PC-3 (cell line): ENCODE measurements around the gene RPLP2. TPM values are rescaled to one million over a fixed set of nuclear protein-coding genes. Genes with fewer than 3 reads are reported as not detected.

Experiments used
- ATAC-seq: fragments of 200-7000 bp; cut with Tn5 transposase; 2 replicates; pipeline ENCODE4 v1.9.1; 2020; ENCODE audit warnings: mild to moderate bottlenecking, moderate library complexity
- BruUV-seq: library from RNA; stranded (reverse); fragments of 400-500 nt; replicated peaks from 2 replicates; lab custom pipeline; 2021; lab: Mats Ljungman, UMichigan
- CTCF ChIA-PET: fragments of 300-600 bp; sonication (Branson Sonifier 250); formaldehyde crosslinking; loops from one replicate; lab custom pipeline; 2022; ENCODE audit warnings: antibody characterized with exemption; lab: Charles Lee
- POLR2A ChIA-PET: fragments of 300-600 bp; sonication (Branson Sonifier 250); formaldehyde crosslinking; loops from one replicate; lab custom pipeline; 2022; ENCODE audit warnings: antibody characterized with exemption; ENCODE audit not compliant: unreplicated experiment; lab: Charles Lee
- DNase-seq: peaks from one replicate; pipeline ENCODE4 v3.0.0-alpha.2; 2015
- H2AFZ ChIP-seq: fragments of 300-600 bp; sonication (generic); 2 replicates; pipeline ENCODE4 v1.6.0; 2016; ENCODE audit warnings: antibody characterized with exemption, low read length
- H3F3A ChIP-seq: fragments of 300-600 bp; sonication (generic); one replicate; pipeline ENCODE4 v1.6.0; 2017; ENCODE audit warnings: antibody characterized with exemption, low read length, control low read depth, mild to moderate bottlenecking; ENCODE audit not compliant: unreplicated experiment
- H3K27ac ChIP-seq: fragments of 300-600 bp; sonication (generic); 2 replicates; pipeline ENCODE4 v1.5.1; 2016; ENCODE audit warnings: mild to moderate bottlenecking, low read length
- H3K27me3 ChIP-seq: fragments of 300-600 bp; sonication (generic); 2 replicates; pipeline ENCODE4 v1.6.1; 2016; ENCODE audit warnings: low read length, mixed read lengths
- H3K36me3 ChIP-seq: fragments of 300-600 bp; sonication (generic); 2 replicates; pipeline ENCODE4 v1.6.1; 2016; ENCODE audit warnings: low read depth, mixed run types, low read length, mixed read lengths
- H3K4me1 ChIP-seq: fragments of 300-600 bp; sonication (generic); 2 replicates; pipeline ENCODE4 v1.5.1; 2016; ENCODE audit warnings: low read length; ENCODE audit not compliant: insufficient read depth
- H3K4me2 ChIP-seq: fragments of 300-600 bp; sonication (generic); 2 replicates; pipeline ENCODE4 v1.6.0; 2016; ENCODE audit warnings: low read length
- H3K4me3 ChIP-seq: fragments of 300-600 bp; sonication (generic); 2 replicates; pipeline ENCODE4 v1.5.1; 2016; ENCODE audit warnings: mild to moderate bottlenecking, low read length, mixed read lengths
- H3K79me2 ChIP-seq: fragments of 300-600 bp; sonication (generic); 2 replicates; pipeline ENCODE4 v1.6.1; 2017; ENCODE audit warnings: low read length, mixed read lengths
- H3K9ac ChIP-seq: fragments of 300-600 bp; sonication (generic); 2 replicates; pipeline ENCODE4 v1.6.0; 2016; ENCODE audit warnings: mild to moderate bottlenecking, low read length
- H3K9me2 ChIP-seq: fragments of 300-600 bp; sonication (generic); replicated peaks from 2 replicates; pipeline ENCODE4 v1.6.1; 2016; ENCODE audit warnings: mixed run types, low read length, mixed read lengths
- H3K9me3 ChIP-seq: fragments of 300-600 bp; sonication (generic); 2 replicates; pipeline ENCODE4 v1.6.1; 2016; ENCODE audit warnings: low read length, mixed read lengths
- H4K20me1 ChIP-seq: fragments of 300-600 bp; sonication (generic); 2 replicates; pipeline ENCODE4 v1.6.1; 2016; ENCODE audit warnings: low read length, mixed read lengths
- EZH2 ChIP-seq: fragments of 300-600 bp; sonication (generic); IDR thresholded peaks from one replicate; pipeline ENCODE4 v1.6.1; 2017; ENCODE audit warnings: antibody characterized with exemption, mild to moderate bottlenecking, low read length; ENCODE audit not compliant: unreplicated experiment
- EZH2phosphoT487 ChIP-seq: fragments of 300-600 bp; sonication (generic); IDR thresholded peaks from 2 replicates; pipeline ENCODE4 v1.6.1; 2018; ENCODE audit warnings: mild to moderate bottlenecking, antibody characterized with exemption, low read length, borderline replicate concordance
- intact Hi-C: fragments of 100-400 bp; cut with micrococcal nuclease; formaldehyde crosslinking; loops from 2 replicates; pipeline ENCODE4 v1.9.0; 2023
- total RNA-seq: library from RNA; depleted of rRNA; stranded (reverse); fragments of >200 nt; gene quantifications from 2 replicates; pipeline ENCODE4 v1.2.3, GENCODE V29; 2014
- TF ChIP-seq, protein P1 (sequence below): fragments of 300-600 bp; sonication (generic); conservative IDR thresholded peaks from 2 replicates; pipeline ENCODE4 v1.5.1; 2017; ENCODE audit warnings: antibody characterized with exemption, low read depth, mild to moderate bottlenecking, low read length

RPLP2 gene
- total RNA-seq, 1 experiment from 2014 or later, result 897 TPM

DNA sequence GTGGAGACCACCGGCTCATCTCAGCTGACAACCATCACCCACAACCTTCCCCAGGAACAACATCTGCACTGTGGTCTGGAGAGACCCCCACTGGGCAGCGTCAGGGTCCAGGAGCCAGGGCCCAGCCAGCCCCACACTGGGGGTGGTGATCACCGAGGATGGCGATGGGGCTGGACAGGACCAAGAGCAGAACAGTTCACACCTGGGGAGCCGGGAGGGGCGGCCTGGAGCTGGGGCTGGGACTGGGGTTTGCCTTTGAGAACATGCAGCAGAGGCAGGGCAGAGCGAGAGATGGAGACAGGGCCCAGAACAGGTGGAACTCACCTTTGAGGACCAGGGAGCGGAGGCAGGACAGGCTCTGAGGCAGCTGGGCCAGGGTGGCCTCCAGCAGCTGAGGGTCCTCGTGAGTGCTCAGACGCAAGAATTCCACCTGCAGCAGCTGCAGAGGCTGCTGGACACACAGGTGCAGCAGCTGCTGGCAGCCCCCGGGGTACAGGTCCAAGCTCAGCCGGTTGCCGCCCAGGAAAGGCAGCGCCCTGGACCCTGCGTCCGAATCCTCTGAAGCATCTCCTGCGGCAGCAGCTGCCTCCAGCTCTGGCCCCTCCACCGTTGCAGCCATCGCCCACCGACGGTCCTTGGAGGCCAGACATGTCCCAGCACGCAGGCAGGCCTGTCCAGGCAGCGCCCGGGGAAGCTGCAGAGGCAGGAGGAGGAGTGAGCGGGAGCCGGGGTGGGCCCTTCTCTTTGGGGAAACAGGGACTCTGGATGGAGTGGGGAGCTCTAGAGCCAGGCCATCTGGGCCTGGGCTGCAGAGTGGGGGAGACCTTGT is 5.8 kb upstream of the RPLP2 start:
- intact Hi-C loops, result no loop called here
- Histone ChIP-seq H3K9ac (no peak overlapping the region), H3K9me3 (no peaks in the 10 kb centered on the region), H3F3A (no peaks in the 10 kb centered on the region), H3K9me2 (no peaks in the 10 kb centered on the region), H3K27ac (no peak overlapping the region), H3K4me3 (peak overlapping the region; percentile 70), H3K4me1 (peaks cover 15% of the 10 kb centered on the region), H3K36me3 (no peaks in the 10 kb centered on the region), H3K79me2 (peaks cover 16% of the 10 kb centered on the region), H4K20me1 (no peaks in the 10 kb centered on the region), H2AFZ (no peak overlapping the region), H3K4me2 (peak overlapping the region; percentile 98), H3K27me3 (no peaks in the 10 kb centered on the region)
- DNase-seq, result no peak
- ATAC-seq, result no peak
- POLR2A ChIA-PET, result no interaction called here
- TF ChIP-seq, protein P1, sequence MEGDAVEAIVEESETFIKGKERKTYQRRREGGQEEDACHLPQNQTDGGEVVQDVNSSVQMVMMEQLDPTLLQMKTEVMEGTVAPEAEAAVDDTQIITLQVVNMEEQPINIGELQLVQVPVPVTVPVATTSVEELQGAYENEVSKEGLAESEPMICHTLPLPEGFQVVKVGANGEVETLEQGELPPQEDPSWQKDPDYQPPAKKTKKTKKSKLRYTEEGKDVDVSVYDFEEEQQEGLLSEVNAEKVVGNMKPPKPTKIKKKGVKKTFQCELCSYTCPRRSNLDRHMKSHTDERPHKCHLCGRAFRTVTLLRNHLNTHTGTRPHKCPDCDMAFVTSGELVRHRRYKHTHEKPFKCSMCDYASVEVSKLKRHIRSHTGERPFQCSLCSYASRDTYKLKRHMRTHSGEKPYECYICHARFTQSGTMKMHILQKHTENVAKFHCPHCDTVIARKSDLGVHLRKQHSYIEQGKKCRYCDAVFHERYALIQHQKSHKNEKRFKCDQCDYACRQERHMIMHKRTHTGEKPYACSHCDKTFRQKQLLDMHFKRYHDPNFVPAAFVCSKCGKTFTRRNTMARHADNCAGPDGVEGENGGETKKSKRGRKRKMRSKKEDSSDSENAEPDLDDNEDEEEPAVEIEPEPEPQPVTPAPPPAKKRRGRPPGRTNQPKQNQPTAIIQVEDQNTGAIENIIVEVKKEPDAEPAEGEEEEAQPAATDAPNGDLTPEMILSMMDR, result no peak
- TF ChIP-seq EZH2 (no peak), EZH2phosphoT487 (no peak)
- CTCF ChIA-PET, result no interaction called here
- no TSS peak for BruUV-seq

DNA sequence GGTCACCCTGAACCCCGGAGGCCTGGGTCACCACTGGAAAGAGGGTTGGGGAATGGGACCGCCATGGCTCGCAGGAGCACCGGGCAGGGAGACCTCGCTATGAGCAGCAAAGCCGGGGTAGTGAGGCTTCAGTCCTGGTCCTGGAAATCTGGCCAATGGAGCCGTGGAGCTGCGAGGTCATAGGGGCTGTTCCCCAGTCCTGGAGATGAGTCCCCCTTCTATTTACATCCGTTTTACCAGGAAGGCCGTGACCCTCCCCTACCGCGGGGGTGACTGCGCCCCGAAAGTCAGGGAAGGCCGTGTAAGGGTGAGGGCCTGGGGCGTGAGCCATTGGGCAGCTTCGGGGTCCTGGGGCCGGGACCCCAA is 5.2 kb upstream of the RPLP2 start:
- Histone ChIP-seq H3K4me3 (peak overlapping the region; percentile 70), H4K20me1 (no peaks in the 10 kb centered on the region), H3F3A (no peaks in the 10 kb centered on the region), H2AFZ (peak overlapping the region; percentile 67), H3K36me3 (no peaks in the 10 kb centered on the region), H3K4me2 (peak overlapping the region; percentile 98), H3K9ac (peak overlapping the region; percentile 69), H3K9me2 (no peaks in the 10 kb centered on the region), H3K27me3 (no peaks in the 10 kb centered on the region), H3K9me3 (no peaks in the 10 kb centered on the region), H3K27ac (no peak overlapping the region), H3K79me2 (peaks cover 18% of the 10 kb centered on the region), H3K4me1 (peaks cover 15% of the 10 kb centered on the region)
- ATAC-seq (no peak), DNase-seq (no peak)
- intact Hi-C loops, result no loop called here
- BruUV-seq, result no TSS peak
- TF ChIP-seq, protein P1, result no peak
- TF ChIP-seq EZH2 (no peak), EZH2phosphoT487 (no peak)
- CTCF ChIA-PET, result no interaction called here
- POLR2A ChIA-PET, result no interaction called here
